Right renal cortex interstitium (tissue), 3 donors: ENCODE measurements around the gene SH3BP4. TPM values are rescaled to one million over a fixed set of nuclear protein-coding genes. Genes with fewer than 3 reads are reported as not detected.

Experiments used
- DNase-seq, 3 donors: peaks; one replicate each; pipeline ENCODE4 v3.0.0-alpha.2; 2013; ENCODE audit warnings: low read depth in 3 of 3, low spot score in 2 of 3
- polyA plus RNA-seq, 3 donors: library from polyadenylated mRNA; unstranded; fragments of 120-200 nt; gene quantifications; one replicate each; pipeline ENCODE4 v1.2.1, GENCODE V29; 2013; ENCODE audit not compliant: insufficient read length in 3 of 3

Gene SH3BP4
- polyA plus RNA-seq, 3 donors = 43.5 to 45.0 (median 43.6) TPM

GRCh38 chr2:234981197-234982095 is 29.6 kb downstream of the SH3BP4 start:
- DNase-seq = peak in 2 of 3 donors; percentile 65 to 79

GRCh38 chr2:234982096-234982834 is 30.4 kb downstream of the SH3BP4 start:
- no peak for DNase-seq

- DNase-seq = no peak
These were observed 31.4 kb downstream of the SH3BP4 start for GRCh38 chr2:234983011-234983726.

- DNase-seq = no peak
These were observed 33.9 kb downstream of the SH3BP4 start for GRCh38 chr2:234985608-234986245.

GRCh38 chr2:234986390-234986789 is 34.6 kb downstream of the SH3BP4 start:
- DNase-seq = no peak

GRCh38 chr2:234986876-234987720 is 35.3 kb downstream of the SH3BP4 start:
- no peak for DNase-seq

GRCh38 chr2:234987754-234988153 is 35.9 kb downstream of the SH3BP4 start:
- DNase-seq = no peak

- DNase-seq = no peak
These were observed 36.7 kb downstream of the SH3BP4 start for GRCh38 chr2:234988491-234988890.

GRCh38 chr2:234989183-234989701 is 37.4 kb downstream of the SH3BP4 start:
- DNase-seq = no peak

- no peak for DNase-seq
These were observed 38.5 kb downstream of the SH3BP4 start for GRCh38 chr2:234990300-234990699.

GRCh38 chr2:234991290-234991689 is 39.5 kb downstream of the SH3BP4 start:
- no peak for DNase-seq

- no peak for DNase-seq
These were observed 40.0 kb downstream of the SH3BP4 start for GRCh38 chr2:234991793-234992192.

- no peak for DNase-seq
These were observed 40.4 kb downstream of the SH3BP4 start for GRCh38 chr2:234992196-234992595.

- DNase-seq = no peak
These were observed 41.0 kb downstream of the SH3BP4 start for GRCh38 chr2:234992624-234993349.

- no peak for DNase-seq
These were observed 41.7 kb downstream of the SH3BP4 start for GRCh38 chr2:234993541-234993981.

GRCh38 chr2:234994438-234995321 is 42.9 kb downstream of the SH3BP4 start:
- DNase-seq = no peak

- DNase-seq = no peak
These were observed 43.7 kb downstream of the SH3BP4 start for GRCh38 chr2:234995332-234996068.
